Urinary bladder (tissue), 4 donors: ENCODE results near the gene EIF2A. TPM values are rescaled to one million over a fixed set of nuclear protein-coding genes. Genes with fewer than 3 reads are reported as not detected.
"Not testable (repeated sequence)": the region's sequence is repeated elsewhere in the genome, so short reads cannot be mapped to it uniquely, and the experiment has no call there.

Source experiments
- DNase-seq: peaks from one replicate; pipeline ENCODE4 v3.0.0-alpha.2; 2015; ENCODE audit errors: extremely low spot score
- H3K27ac ChIP-seq: one replicate; pipeline ENCODE4 v1.5.1; 2013; ENCODE audit warnings: low read depth, mild to moderate bottlenecking, moderate library complexity
- H3K36me3 ChIP-seq: one replicate; pipeline ENCODE4 v1.6.1; 2013; ENCODE audit warnings: mild to moderate bottlenecking, moderate library complexity; ENCODE audit not compliant: insufficient read depth
- H3K4me1 ChIP-seq: one replicate; pipeline ENCODE4 v1.6.1; 2013; ENCODE audit warnings: mild to moderate bottlenecking, moderate library complexity; ENCODE audit not compliant: insufficient read depth
- H3K4me3 ChIP-seq: one replicate; pipeline ENCODE4 v1.5.1; 2013; ENCODE audit warnings: low read depth, low read length
- WGBS: extraction: QIAGEN DNeasy Blood & Tissue Kit; methylation state at CpG from one replicate; pipeline ENCODE4 v1.1.7; 2013; 5-methylcytosine and 5-hydroxymethylcytosine counted together
- polyA plus RNA-seq: library from polyadenylated mRNA; stranded (reverse); fragments of 200-250 nt; gene quantifications from one replicate; pipeline ENCODE4 v1.2.3, GENCODE V29; 2013
- total RNA-seq: library from RNA; depleted of rRNA; stranded (reverse); fragments of >200 nt; gene quantifications from one replicate; pipeline ENCODE4 v1.2.3, GENCODE V29; 2014
- donor health status: healthy with polysubstance abuse.
- donor health status: healthy.

Gene EIF2A
- total RNA-seq (194 TPM), polyA plus RNA-seq (63.3 TPM)

DNA sequence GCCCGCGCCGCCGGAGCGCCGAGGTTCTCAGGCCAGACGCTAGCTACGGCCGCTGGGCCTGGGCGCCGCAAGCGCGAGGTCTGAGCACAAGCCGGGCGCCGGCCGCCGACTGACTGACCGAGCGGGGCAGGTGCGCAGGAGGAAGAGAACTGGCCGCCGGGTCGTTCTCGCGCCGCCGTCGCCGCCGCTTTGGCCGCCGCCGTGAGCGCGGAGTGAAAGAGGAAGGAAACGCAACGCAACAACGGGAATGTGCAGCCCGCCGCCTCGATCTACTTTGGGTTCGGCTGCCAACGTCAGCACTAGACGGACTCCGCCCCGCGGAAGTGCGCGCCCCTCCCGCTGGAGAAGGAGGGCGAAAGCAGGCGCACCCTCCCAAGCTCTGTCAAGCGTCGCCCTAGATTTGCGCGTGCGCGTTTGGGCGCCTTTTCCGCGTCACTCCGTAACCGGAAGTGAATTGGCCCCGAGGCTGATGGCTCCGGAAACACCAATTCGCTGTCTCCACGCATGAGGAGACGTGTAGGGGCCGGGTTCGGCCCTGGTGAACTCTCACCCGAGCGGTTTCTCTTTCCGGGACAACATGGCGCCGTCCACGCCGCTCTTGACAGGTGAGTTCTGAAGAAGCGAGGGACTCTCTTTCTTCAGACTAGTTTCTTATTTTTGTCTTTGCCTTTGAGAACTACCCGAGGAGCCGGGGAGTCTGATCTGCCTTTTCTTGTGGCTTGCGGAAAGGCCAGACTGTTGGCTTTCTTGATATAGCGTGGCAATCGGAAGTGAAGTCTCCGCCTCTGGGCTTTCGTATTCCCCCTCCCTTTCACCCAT is at the start of gene EIF2A, which contains the start of gene SERP1:
TSS of gene EIF2A (plus strand) at position 562 of the 819 bp plus-strand sequence. CDS start at position 578, 16 bp downstream.
TSS of gene SERP1 (minus strand) at position 271 of the 819 bp plus-strand sequence. CDS start 361 bp downstream, outside the sequence.
- peak; percentile 98 for DNase-seq
- Histone ChIP-seq H3K27ac (peak within 1 kb of the TSS; percentile 98), H3K4me3 (peak within 1 kb of the TSS; percentile 71), H3K4me1 (no peaks in the 10 kb centered on the region), H3K36me3 (peaks cover 4% of the 10 kb centered on the region)
- WGBS, result under 1% methylated on average over 86 of the region's 86 CpGs

DNA sequence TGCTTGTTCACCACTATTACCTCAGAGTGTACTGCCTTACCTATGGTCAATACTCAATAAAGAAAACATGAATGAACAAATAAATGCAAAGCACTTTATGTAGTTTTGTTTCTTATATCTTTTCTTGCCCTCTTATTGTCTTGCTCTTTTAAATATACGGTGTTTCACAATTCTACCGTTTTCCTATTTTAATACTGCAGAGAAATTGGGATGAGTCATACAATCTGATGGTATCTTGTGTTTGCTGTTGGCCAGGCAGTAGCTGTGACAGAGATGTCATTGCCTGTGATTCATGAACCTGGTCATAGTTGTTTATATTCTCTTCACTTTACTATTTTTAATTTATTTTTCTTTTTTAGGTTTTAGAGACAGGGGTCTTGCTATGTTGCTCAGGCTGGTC is 48.6 kb upstream of the EIF2A start:
- Histone ChIP-seq H3K4me3 (no peak overlapping the region), H3K36me3 (no peaks in the 10 kb centered on the region), H3K27ac (no peak overlapping the region), H3K4me1 (no peaks in the 10 kb centered on the region)
- 60% methylated on average over 2 of the region's 2 CpGs for WGBS
- no peak for DNase-seq

DNA sequence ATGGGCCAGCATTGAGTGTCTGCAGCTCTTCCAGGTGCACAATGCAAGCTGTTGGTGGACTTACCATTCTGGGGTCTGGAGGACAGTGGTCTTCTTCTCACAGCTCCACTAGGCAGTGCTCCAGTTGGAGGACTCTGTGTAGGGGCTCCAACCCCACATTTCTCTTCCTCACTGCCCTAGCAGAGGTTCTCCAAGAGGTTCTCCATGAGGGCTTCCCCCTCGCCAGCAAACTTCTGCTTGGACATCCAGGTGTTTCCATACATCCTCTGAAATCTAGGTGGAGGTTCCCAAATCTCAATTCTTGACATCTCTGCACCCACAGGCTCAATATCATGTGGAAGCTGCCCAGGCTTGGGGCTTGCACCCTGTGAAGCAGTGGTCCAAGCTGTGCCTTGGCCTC is 45.6 kb upstream of the EIF2A start:
- not testable (repeated sequence) for H3K4me1 ChIP-seq, H3K4me3 ChIP-seq, H3K36me3 ChIP-seq, H3K27ac ChIP-seq, DNase-seq
- WGBS, result 100% methylated on average over 1 of the region's 1 CpG

DNA sequence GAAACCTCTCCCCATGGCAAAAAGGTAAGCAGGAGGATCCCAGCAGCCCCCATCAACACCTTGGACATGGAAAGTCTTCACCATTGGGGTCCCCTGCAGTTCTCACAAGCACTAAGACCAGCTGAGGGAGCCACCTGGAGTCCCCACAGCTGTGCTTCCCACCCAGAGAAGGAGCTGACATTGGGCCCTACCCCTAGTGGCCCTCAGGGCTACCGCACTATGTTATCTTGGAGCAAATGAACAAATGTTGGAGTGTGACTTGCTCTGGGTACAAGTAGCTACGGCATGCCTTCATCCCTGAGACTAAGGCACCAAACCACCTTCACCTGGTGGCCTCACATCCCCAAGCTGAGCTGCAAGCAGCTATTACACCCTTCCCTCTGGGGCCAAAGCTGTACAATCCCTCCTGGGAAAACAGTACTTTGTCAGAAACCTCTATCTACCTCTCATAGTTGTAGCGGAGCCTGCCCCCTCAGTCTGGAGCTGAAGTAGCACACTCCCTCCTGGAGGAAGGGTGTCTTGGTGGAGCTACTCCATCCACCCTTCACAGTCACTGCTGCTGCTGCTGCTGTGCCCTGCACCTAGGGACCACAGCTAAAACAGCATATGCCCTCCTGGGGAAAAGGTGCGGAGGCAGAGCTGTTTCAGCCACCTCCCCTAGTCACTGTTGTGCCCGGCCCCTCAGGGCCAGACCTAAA is 43.0 kb upstream of the EIF2A start:
- DNase-seq, result no peak
- WGBS, result 87% methylated on average over 5 of the region's 5 CpGs
- no peak overlapping the region for H3K4me3 ChIP-seq
- no peaks in the 10 kb centered on the region for H3K4me1 ChIP-seq
- no peaks in the 10 kb centered on the region for H3K36me3 ChIP-seq
- H3K27ac ChIP-seq, result no peak overlapping the region

DNA sequence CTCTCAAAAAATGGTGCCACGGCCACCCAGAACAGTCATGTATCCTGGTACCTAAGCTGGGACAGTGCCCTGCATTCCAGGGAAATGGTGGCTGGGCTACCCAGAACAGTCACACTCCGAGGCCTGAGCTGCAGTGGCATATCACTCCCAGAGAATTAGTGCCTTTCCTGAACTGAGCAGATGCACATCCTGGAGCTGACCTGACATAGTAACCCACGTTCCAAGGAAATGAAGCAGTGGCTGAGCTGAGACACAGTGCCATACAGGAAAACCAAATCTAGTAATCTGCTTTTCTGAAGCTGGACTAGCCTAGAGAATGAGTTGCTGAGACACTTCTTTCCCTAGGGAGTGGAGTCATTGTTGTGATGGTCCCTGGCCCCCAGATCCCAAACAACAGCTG is 42.1 kb upstream of the EIF2A start:
- no peak for DNase-seq
- WGBS, result 80% methylated on average over 3 of the region's 3 CpGs

DNA sequence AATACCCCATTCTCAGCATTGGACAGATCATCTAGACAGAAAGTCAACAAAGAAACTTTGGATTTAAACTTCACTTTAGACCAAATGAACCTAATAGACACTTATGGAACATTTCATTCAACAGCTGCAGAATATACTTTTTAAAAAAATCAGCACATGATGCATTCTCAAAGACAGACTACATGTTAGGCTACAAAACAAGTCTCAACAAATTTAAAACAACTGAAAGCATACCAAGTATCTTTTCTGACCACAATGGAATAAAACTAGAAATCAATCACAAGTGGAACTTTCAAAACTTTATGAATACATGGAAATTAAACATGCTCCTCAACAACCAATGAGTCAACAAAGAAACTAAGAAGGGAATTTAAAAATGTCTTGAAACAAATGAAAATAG is 38.2 kb upstream of the EIF2A start:
- Histone ChIP-seq H3K4me1 (no peaks in the 10 kb centered on the region), H3K36me3 (no peaks in the 10 kb centered on the region), H3K4me3 (no peak overlapping the region), H3K27ac (no peak overlapping the region)
- no peak for DNase-seq

More for the DNA sequence above, 42.1 kb upstream of the EIF2A start:
- Histone ChIP-seq H3K27ac (no peak overlapping the region), H3K4me1 (no peaks in the 10 kb centered on the region), H3K36me3 (no peaks in the 10 kb centered on the region), H3K4me3 (no peak overlapping the region)

DNA sequence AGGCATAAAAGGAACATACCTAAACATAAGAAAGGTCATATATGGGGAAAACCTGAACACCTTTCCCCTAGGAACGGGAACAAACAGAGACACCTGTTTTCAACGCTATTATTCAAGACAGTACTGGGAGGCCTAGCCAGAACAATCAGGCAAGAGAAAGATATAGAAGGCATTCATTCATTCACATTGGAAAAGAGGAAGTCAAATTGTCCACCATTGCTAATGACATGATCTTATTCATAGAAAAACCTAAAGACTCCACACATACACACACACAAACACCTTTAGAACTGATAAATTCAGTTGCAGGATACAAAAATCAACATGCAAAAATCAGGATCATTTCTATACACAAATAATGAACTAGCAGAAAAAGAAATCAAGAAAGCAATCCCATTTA is 36.8 kb upstream of the EIF2A start:
- Histone ChIP-seq H3K27ac (no peak overlapping the region), H3K4me3 (no peak overlapping the region), H3K4me1 (no peaks in the 10 kb centered on the region), H3K36me3 (no peaks in the 10 kb centered on the region)
- DNase-seq, result no peak
- WGBS, result 91% methylated on average over 2 of the region's 2 CpGs

DNA sequence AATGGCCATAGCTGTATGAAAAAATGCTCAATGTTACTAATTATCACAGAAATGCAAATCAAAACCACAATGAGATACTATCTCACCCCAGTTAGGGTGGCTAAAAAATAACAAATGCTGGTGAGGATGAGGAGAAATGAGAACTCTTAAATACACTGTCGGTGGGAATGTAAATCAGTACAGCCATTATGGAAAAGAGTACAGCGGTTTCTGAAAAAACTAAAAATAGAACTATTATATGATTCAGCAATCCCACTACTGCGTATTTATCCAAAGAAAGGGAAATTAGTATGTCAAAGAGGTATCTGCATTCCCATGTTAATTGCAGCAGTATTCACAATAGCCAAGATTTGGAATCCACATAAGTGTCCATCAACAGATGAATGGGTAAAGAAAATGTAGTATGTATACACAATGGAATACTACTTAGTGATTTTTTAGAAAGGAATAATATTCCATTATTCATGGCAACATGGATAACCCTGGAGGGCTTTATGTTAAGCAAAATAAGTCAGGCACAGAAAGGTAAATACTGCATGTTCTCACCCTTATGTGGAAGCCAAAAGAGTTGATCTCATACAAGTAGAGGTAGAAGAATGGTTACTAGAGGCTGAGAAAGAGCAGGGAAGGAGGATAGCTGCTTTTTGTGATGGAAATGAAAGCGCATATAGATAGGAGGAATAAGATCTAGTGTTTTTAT is 35.3 kb upstream of the EIF2A start:
- no peak overlapping the region for H3K4me3 ChIP-seq
- H3K36me3 ChIP-seq, result no peaks in the 10 kb centered on the region
- no peaks in the 10 kb centered on the region for H3K4me1 ChIP-seq
- 60% methylated on average over 4 of the region's 4 CpGs for WGBS
- no peak overlapping the region for H3K27ac ChIP-seq
- DNase-seq, result no peak

DNA sequence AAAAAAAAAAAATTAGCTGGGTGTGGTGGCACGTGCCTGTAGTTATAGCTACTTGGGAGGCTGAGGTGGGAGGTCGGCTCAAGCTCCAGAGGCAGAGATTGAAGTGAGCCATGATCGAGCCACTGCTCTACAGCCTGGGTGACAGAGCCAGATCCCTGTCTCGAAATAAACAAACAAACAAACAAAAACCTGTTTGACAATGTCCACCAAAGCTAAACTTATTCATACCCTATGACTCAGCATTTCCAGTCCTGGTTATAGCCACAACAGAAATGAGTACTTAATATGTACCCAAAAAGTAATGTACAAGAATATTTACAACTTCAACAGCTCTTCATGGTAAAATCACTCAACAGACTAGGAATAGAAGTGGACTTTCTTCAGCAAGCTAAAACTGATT is 31.4 kb upstream of the EIF2A start:
- 91% methylated on average over 4 of the region's 4 CpGs for WGBS
- no peak overlapping the region for H3K27ac ChIP-seq
- H3K36me3 ChIP-seq, result no peaks in the 10 kb centered on the region
- H3K4me1 ChIP-seq, result no peaks in the 10 kb centered on the region
- no peak overlapping the region for H3K4me3 ChIP-seq
- no peak for DNase-seq

DNA sequence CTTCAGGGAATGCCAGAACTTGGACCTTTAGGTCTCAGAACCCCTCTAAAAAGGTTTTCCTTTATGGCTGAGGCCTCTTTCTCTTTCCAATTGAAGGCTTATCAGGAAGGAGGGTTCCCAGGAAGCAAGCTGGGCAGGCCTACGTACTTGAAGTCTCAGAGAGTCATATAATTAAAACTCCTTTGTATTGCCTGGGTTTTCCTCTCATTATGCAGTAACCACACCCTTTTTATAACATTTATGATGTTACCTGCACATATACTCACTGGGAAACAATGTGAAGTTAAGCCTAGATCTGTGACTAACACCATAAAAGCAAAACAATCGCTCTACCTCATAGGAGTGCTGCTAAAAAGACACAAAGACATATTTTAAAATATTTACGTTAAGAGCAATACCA is 27.6 kb upstream of the EIF2A start:
- Histone ChIP-seq H3K27ac (no peak overlapping the region), H3K4me1 (no peaks in the 10 kb centered on the region), H3K36me3 (no peaks in the 10 kb centered on the region), H3K4me3 (no peak overlapping the region)
- DNase-seq, result no peak
- WGBS, result 87% methylated on average over 3 of the region's 3 CpGs

DNA sequence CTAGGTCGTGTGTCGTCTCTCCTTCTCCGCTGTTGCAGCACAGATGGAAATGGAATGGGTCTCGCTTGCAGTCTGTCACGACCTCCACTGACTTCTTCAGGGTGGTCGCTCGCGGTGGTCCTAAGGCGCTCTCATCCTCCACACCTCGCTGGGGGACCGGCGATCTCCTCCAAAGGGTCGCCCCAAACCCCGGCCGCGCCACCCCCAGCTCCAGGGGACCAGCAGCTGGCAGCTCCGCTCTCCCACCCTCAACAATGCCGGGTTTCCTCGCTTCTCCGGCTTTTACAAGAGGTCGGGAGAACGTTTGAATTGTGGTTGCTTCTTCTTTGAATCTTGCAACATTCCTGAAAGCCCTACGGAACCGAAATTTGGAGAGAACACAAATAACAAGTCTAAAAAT is 26.2 kb upstream of the EIF2A start:
- 81% methylated on average over 24 of the region's 24 CpGs for WGBS
- DNase-seq, result no peak
- Histone ChIP-seq H3K27ac (no peak overlapping the region), H3K36me3 (no peaks in the 10 kb centered on the region), H3K4me3 (no peak overlapping the region), H3K4me1 (no peaks in the 10 kb centered on the region)

DNA sequence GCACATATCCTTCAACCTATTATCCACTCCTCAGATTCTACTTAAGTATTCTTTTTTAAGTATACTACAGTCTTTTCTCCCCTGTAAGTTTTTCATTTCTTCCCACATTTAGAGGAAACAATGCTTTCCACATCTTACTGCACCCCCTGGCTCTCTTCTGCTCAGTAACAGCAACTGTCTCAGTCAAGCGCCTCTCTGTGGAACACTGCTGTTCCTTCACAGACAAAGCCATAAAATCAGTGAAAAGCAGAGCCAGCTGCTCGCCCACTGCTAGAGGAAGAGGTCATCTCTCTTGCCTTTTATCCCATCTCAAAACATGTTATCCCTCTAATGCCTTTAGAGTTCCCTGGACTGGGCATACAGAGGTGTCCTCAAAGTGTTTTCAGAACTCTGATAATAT is 25.1 kb upstream of the EIF2A start:
- WGBS, result 48% methylated on average over 2 of the region's 2 CpGs
- Histone ChIP-seq H3K27ac (no peak overlapping the region), H3K4me3 (no peak overlapping the region), H3K36me3 (no peaks in the 10 kb centered on the region), H3K4me1 (no peaks in the 10 kb centered on the region)
- DNase-seq, result no peak

DNA sequence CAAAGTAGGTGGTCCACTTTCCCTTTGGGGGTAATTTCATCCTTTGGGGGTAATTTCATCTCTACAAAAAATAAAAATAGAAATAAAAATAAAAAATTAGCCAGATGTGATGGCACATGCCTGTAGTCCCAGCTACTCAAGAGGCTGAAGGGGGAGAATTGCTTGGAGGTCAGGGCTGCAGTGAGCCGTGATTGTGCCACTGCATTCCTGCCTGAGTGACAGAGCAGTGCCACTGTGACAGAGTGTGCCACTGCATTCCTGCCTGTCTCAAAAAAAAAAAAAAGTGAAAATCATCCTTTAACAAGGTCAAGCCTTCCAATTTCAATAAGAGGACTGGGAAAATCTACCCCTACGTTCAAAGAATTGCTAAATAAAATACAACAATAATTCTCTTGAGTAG is 23.0 kb upstream of the EIF2A start:
- no peak for DNase-seq
- Histone ChIP-seq H3K4me1 (no peaks in the 10 kb centered on the region), H3K27ac (no peak overlapping the region), H3K36me3 (no peaks in the 10 kb centered on the region), H3K4me3 (no peak overlapping the region)
- 80% methylated on average over 2 of the region's 2 CpGs for WGBS
